GM21423 (cell line): ENCODE results near the gene SBF2.

Experiments
- ATAC-seq: cut with Tn5 transposase; IDR thresholded peaks from one replicate; pipeline ENCODE4 v1.9.1; 2021; ENCODE audit warnings: mild to moderate bottlenecking, moderate library complexity; ENCODE audit not compliant: unreplicated experiment

SBF2 gene

DNA sequence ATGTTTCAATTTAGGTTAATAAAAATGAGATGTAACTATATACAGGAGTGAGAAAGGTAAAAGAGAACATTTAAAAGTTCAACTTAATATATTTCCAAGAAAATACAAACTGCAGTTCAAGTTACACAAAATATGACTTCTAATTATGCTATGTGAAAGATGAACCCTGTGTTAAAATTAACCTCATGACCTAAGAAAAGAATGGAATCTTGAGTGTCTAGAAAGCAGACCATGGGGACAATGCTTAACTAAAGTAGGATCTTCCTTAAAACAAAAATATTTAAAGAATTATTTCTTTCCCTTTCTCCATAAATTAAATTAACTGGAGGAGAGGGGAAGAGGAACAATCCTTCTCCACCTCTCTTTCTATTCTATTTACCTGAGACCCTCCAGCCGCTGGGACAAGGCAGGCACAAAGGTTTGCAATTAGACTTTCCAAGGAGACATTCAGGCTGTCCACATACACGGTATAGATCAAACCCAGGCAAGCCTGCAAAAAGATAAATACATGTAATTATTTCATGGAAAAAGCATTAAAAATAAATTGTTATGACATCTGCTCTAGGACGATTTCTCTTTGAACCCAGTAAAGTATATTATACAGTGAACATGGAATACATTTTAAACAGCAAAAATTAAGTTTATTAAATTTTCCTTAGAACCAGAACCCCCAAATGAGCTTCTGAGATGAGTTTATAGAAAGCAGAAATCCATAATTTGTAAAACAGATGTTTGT is 264.5 kb downstream of the SBF2 start:
- ATAC-seq, result no peak

DNA sequence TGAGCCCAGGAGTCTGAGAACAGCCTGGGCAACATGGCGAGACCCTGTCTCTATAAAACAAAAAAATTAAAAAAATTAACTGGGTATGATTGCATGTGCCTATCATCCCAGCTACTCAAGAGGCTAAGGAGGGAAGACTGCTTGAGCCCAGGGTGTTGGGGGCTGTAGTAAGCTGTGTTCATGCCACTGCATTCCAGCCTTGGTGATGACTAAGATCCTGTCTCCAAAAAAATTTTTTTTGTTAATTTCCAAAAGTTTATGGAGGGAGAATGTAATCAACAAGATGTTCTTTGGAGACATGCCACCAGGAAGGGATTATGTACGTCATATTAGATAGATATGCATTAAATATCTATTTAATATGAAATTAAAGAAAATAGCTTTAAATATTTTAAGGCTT is 267.5 kb downstream of the SBF2 start:
- no peak for ATAC-seq

DNA sequence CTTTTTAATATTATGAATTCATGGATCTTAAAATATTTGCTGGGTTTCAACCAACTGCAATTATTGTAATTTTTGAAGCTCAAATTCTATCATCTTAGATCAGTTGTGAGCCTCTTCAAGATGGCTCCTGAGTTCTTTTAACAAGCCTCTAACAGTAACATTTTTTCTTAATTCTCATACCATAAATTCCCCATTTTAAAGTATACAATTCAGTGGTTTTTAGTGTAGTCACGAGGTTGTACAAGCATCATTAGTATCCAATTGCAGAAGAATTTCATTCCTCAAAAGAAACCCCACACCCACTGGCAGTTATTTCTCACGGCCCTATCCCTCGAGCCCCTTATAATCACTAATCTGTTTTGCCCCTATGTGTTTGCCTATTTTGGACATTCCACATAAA is 270.8 kb downstream of the SBF2 start:
- no peak for ATAC-seq

DNA sequence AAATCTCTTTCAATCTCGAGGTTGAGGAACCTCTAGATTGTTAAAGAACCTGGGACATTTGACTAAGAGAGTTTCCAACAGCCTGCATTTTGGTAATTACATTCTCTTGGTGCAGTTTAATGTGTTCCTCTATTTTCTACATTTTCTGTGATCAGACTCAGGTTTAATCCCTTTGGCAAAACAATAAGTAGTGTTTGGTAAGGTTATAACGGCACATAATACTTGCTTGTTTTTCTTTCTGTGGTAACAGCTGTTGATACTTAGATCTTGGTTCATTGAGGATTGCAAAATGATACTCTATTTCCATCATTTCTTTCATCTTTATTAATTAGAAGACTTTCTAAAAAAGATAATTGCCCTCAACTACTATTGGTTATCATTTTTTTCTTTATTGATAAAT is 271.3 kb downstream of the SBF2 start:
- no peak for ATAC-seq

DNA sequence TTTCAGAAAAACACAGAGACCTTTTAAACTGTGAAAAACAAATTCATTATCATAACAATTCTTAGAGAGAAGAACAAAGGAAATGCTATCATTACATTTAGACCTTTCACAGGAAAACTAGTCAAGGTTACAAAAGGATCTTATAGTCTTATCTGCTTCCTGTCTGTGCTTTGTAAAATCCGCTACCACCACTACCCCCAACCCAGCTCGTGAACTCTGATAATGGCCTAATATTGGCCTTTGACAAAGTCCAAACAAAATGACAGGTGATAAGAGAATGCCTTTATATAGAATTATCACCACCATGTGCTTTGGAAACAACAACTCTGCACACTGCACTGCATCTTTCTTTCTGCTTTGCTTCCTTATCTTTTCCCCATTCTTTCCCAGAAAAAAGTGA is 272.5 kb downstream of the SBF2 start:
- ATAC-seq, result no peak

DNA sequence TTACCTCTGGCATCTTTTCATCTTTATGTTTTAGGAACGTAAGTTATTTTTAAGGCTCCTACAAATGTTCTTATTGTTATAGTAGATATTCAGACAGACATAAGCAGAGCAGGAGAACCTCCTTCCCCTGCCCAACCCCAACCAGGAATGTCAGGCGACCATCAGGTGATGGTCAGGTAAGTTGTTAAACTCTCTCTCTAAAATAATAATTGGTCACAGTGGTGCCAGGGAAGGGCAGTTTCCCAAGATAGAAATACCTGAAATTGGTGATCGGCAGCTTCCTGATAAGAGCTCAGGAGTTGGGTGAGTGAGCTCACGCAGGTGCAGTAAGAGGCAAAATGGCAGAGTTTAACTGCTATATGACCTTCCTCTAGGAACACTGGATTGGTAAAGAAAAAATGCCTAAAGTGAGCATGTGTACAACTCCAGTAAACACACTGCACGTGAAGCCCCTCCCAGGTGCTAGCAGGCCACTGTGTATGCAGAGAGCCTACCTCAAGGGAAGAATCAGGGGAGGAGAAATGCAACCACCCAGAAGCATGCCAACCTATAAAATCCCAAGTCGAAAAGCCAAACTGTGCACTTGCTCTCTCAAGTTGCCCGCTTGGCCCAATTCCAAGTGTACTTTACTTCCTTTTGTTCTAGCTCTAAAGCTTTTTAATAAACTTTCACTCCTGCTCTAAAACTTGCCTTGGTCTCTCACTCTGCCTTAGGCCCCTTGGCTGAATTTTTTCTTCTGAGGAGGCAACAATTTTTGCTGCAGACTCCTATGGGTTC is 273.9 kb downstream of the SBF2 start:
- ATAC-seq, result no peak

DNA sequence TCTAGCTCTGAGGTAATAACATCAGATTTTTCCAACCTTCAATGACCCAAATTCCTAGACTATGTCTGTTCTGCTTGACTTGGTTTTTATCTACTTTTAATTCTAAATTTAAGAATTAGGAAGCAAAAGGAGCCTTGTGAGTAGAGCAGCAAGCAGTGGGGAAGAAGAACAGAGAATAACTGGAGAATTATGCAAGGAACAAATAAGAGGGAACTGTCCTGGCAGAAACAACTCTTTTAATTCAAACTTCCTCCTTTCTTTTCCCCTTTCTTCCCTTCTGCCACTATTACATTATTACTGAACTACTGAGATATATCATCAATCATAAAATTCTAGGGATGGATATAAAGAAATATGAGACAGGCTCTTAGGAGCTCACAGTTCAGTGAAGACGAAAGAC is 276.1 kb downstream of the SBF2 start:
- no peak for ATAC-seq

DNA sequence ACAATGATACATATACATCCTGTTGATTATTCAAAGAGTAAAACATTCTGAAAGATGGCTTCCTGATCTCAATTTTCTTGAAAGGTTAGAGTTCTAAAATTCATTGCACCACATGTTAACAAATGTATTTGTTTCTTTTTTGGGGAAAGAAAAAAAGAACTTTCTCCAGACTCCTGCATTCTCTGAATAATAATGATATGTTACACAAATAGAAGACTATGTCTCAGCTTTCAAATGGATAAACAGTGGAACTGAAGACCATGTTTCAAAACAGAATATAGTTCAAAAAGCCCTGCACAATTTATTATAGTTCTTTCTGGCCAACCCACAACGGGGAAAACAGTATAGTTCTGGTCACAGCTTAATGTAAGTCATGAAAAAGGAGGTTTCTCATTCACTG is 277.0 kb downstream of the SBF2 start:
- ATAC-seq, result no peak

DNA sequence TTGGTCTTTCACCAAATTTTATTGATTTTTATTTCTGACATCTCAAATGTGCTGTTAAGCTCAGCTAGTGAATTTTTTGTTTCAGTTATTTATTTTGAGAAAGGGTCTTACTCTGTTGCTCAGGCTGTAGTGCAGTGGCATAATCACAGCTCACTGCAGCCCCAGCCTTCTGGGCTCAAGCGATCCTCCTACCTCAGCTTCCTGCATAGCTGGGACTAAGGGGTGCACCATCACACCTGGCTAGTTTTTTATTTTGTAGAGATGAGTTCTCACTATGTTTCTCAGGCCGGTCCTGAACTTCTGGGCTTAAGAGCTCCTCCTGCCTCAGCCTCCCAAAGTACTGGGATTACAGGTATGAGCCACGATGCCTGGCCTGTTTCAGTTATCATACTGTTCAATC is 282.0 kb downstream of the SBF2 start:
- ATAC-seq, result no peak

DNA sequence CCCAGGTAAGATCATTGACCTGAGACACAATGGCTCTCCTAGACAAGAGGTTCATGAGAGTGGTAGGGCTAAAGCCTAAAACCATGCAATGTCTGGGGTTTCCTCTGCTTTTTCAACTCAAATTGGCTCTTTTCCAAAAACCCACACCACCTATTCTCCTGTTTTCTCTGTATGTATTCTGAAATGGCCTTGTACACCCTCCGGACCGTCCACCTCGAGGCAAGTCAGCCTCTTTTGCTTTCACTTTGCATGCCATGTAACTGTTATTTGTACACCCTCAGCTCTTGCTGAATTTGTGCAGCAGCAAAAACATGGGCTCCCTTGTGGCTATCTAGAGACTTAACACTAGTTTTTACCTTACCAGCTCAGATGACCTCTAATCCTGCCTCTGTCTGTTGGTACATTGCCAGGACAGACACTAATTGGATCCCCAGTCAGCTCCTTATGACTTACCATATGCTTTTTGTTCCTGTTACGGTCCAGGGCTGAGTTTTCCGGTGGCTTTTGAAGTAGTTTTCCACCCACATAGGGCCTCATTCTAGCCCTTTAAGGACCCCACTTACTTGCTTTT is 288.0 kb downstream of the SBF2 start:
- ATAC-seq, result no peak

DNA sequence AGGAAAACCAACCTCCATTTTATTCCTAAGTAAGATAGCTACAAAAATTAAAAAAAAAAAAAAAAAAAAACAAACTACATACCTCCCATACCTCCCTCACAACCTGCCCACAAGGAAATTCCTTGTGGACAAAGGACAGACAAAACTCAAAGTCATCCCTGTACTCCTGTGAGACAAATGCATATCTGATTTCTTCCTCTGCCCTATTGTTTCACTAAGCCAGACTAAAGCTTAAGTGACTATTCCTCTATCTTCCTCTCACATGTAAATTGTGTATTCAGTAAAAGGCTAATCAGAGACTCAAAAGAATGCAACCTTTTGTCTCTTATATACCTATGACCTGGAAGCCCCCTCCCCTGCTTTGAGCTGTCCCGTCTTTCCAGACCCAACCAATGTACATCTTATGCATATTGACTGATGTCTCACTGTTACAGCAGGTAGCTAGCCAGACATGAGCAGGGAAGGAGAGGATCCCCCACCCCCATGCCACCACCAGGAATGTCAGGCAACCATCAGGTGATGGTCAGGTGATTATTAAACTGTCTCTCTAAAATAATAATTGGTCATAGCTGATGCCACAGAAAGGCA is 289.4 kb downstream of the SBF2 start:
- ATAC-seq, result no peak

DNA sequence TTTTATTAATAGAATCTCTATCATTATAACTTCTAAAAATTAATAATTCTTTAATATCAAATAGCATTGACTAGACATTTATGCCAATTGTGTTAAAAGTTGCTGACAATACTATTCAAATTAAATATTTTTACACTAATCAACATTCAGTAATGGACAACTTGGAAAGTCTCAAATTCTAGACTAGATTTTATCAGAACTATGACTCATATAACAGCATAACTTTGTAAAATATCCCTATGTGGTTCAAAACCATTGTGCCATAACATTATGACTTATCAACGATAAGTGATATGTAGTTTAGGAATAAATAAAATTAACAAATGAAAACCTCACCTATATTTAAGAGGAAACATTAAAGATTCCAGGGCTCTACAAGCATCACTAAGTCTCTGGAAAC is 291.8 kb downstream of the SBF2 start:
- no peak for ATAC-seq

DNA sequence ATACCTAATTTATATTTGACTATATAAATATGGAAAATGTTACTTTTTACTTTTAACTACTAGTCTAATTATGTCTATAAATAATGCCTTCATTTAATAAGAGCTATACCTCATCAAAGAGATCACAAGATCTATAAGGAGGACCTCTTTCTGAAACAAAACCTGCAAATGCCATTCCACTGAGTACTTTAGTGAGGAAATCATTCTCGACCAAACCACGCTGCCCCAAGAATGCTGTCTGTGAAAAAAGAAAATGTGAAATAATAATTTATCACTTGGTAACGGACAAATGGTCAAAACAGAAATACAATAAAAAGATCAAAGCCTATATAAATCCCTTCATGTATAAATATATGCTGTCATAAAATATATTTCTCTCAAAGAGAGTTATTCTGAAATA is 301.7 kb downstream of the SBF2 start:
- ATAC-seq, result no peak

DNA sequence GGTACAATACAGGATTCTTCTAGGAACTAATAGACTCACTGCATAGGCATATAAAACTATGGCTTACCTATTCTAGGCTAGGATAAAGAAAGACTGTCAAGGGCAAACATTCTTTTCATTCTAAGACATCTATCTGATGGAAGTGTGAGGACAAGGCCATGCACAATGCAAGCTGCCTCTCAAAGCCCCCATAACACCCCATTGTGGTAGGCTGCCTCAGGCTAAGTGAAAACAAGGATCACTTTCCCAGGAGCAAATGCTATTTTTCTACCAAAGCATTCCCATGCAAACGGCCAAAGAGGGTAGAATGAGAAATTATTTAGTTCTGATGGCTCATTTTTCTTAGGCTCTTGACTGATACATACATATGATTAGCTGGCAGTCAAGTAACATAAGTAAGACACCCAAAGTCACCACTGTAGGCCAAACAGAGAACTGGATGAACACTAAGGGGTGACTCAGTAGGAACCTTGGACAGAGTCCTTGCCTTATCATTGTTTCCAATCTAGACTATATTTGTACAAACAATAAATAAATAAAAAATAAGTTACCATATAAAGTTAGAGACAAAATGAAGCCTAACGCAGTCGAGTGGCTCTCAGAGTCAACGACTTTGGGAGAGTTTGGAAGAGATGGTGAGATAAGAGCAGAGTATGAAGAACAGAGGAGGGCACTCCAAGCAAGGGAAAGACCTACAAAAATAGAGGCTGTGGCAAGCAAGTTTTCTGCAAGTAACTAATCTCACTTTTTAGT is 303.6 kb downstream of the SBF2 start:
- ATAC-seq, result no peak

DNA sequence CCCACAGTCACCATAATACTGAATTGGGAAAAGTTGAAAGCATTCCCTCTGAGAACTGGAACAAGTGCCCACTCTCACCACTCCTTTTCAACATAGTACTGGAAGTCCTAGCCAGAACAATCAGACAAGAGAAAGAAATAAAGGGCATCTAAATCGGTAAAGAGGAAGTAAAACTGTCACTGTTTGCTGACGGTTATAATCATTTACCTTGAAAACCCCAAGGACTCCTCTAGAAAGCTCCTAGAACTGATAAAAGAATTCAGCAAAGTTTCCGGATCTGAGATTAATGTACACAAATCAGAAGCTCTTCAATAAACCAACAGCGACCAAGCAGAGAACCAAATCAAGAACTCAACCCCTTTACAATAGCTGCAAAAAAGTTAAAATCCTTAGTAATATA is 306.7 kb downstream of the SBF2 start:
- peak; percentile 60 for ATAC-seq

DNA sequence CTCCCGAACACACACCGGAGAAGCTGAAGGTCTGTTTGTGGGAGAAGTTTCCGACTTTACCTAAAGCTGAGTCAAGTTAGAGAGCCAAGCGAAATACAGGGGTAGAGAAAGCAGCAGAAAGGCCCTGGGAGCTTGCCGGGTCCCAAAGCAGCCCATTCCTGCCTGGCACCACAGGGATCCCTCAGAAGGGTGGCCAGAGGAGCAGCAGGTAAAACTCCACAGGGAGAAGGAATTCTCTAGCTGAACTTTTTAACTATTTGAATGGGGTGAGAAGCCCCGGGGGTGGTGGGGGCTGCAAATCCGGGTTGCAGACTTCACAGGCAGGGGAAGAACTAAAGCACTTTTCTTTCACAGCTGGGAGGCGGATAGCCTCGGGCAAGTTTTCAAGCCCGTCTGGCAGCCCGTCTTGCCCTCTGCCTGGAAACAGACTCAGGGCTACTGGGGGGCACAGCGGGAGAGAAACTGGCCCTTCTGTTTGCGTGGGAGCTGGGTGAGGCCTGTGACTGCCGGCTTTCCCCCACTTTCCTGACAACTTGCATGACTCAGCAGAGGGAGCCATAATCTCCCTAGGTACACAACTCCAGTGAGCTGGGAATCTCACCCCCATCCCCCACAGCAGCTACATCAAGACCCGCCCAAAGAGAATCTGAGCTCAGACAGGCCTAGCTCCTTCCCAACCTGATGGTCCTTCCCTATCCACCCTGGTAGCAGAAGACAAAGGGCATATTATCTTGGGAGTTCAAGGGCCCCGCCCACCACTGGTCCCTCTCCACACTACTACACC is 311.0 kb downstream of the SBF2 start:
- ATAC-seq, result no peak

DNA sequence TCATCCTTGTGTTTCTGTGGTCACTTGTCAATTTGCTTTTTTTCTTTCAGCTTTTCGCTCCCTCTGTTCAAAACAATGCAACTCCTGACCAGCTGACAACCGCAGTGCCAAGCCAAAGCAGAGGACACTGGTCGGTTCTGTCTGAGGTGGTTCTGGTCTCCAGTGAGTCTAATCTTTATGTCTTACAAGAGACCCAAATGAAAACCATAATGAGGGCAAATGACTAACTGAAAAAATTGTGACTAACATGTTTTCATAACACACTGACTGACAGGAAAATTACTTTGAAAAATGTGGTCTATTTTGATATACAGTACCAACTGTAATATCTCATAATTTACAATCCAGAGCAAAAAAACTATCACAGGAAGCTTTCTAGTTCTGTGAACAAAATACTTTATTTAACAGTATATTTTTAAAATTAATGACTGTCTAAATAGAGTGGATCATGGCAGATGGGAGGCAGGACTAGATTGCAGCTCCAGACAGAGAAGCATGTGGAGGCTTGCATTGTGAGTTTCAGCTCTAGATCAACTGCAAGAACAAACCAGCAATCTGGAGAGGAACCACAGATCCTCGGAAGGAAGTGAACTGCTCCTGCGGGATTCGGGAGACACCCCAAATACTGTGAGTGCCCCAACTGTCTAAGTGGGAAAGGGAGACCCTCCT is 311.8 kb downstream of the SBF2 start:
- ATAC-seq, result no peak

DNA sequence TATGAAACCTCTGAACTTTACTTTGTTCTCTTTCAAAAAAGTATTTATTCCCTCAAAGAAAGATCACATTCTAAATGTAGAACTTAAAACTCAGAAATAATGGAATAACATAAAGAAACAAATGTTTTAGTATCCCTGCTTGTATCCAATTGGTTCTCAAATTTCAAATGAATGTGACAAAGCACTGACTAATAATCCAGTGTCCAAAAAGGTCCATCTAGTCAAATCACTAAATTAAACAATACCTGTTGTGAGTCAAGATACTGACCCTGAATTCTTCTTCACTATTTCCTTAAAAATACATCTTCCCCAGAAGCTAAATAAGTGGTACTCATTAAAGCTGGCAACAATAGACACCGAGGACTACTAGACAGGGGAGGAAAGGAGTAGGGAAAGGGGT is 313.1 kb downstream of the SBF2 start:
- ATAC-seq, result no peak

DNA sequence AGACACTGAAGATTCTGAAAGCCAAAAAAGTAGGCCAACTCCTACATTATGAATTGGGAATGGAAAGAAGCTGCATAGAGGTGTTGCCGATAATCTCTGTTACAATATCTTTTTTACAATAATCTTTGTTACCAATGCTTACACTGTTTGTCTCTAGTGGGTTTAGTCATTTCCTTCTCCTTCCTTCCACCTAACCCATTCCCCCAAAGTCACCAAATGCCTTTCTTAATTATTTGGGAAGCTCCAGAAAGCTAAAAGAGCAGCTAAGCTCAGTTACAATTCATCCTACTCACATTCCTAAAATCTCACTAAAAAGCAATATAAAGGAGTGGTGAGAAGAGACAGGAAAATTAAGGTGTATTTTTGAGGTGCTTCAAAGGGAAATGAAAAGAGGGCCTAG is 316.5 kb downstream of the SBF2 start:
- ATAC-seq, result no peak

DNA sequence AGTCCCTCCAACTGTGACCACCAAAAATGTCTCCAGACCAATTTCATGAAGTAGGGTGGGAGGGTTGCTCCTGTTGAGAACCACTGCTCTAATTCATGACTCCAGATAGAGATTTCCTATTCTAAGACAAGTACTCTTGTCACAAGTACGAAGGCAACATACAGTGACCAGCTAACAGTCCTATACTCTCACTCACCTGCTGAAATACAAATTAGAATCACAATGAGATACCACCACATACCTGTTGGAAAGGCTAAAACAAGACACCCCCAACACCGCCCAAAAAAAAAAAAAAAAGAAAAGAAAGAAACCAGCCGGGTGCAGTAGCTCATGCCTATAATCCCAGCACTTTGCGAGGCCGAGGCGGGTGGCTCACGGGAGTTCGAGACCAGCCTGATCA is 319.6 kb downstream of the SBF2 start:
- no peak for ATAC-seq
